Prostate gland (tissue), 2 donors: ENCODE data around the gene LRRC42. TPM values are rescaled to one million over a fixed set of nuclear protein-coding genes. Genes with fewer than 3 reads are reported as not detected.
"Not testable (repeated sequence)": the region's sequence is repeated elsewhere in the genome, so short reads cannot be mapped to it uniquely, and the experiment has no call there.

Experiments used
- DNase-seq: peaks from one replicate; pipeline ENCODE4 v3.0.0-alpha.2; 2019; ENCODE audit warnings: low spot score
- H3K27ac ChIP-seq, 2 donors: fragments of 200-600 bp; sonication (generic); 2 replicates each; pipeline ENCODE4 v1.5.1; 2017 to 2019
- H3K27me3 ChIP-seq: fragments of 200-600 bp; sonication (generic); replicated peaks from 2 replicates; pipeline ENCODE4 v1.5.1; 2019; ENCODE audit not compliant: insufficient read depth
- H3K36me3 ChIP-seq, 2 donors: fragments of 200-600 bp; sonication (generic); 1 replicate in 1 of 2; 2 replicates in 1 of 2; pipeline versions ENCODE4 v1.5.1 to v1.8.1; 2017 to 2019
- H3K4me1 ChIP-seq: fragments of 200-600 bp; sonication (generic); replicated peaks from 2 replicates; pipeline ENCODE4 v1.5.1; 2019
- H3K4me3 ChIP-seq, 2 donors: fragments of 200-600 bp; sonication (generic); 2 replicates each; pipeline ENCODE4 v1.5.1; 2017 to 2019
- H3K9me3 ChIP-seq: fragments of 200-600 bp; sonication (generic); 2 replicates; pipeline ENCODE4 v1.5.1; 2017
- POLR2A ChIP-seq: fragments of 450-650 bp; IDR thresholded peaks from one replicate; pipeline ENCODE4 v1.6.1; 2016; ENCODE audit warnings: antibody characterized with exemption, mild to moderate bottlenecking
- POLR2AphosphoS5 ChIP-seq: sonication (generic); formaldehyde crosslinking; IDR thresholded peaks from one replicate; pipeline ENCODE4 v1.6.1; 2017; ENCODE audit warnings: antibody characterized with exemption
- WGBS: methylation state at CpG from one replicate; pipeline ENCODE4 v1.1.5; 2018; 5-methylcytosine and 5-hydroxymethylcytosine counted together
- intact Hi-C: fragments of 100-400 bp; cut with DNase I; formaldehyde crosslinking; loops from one replicate; pipeline ENCODE4 v1.14.2; 2022
- total RNA-seq, 2 donors: library from RNA; depleted of rRNA; stranded (reverse); fragments of >200 nt; gene quantifications; one replicate each; pipeline ENCODE4 v1.1.0, GENCODE V29; 2016
- TF ChIP-seq, protein P1 (sequence below), 4 experiments: fragments of 200-600 bp in 2 of 4; fragments of 450-650 bp in 2 of 4; sonication (generic) in 2 of 4; IDR thresholded peaks; 1 replicate in 3 of 4; 2 replicates in 1 of 4; pipeline ENCODE4 v1.5.1; 2016 to 2019; ENCODE audit warnings: antibody characterized with exemption in 4 of 4, mild to moderate bottlenecking in 2 of 4, moderate library complexity in 2 of 4

LRRC42 gene
- total RNA-seq, 2 donors from 2014 or later, result 21.1 to 31.8 TPM

DNA sequence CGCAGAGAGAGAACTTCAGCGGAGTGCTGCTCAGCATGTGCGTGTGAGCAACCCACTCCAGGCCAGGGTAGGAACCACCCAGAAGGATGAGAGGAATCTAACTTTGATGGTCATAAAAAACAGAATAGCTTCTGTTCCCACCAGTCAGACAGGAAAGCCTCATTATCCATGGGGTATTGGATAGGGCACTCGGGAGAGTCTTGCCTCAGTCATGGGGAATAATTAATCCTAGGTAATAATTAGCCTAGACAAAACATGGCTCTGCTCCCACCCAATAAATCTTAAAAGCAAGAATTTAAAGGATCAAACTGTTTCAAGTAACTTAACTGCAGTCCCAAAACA, 36.6 kb downstream of the LRRC42 start:
- Histone ChIP-seq H3K27ac (peak overlapping the region; percentile 50 to 52), H3K4me3 (peak overlapping the region; percentile 17 to 25), H3K4me1 (no peaks in the 10 kb centered on the region), H3K27me3 (no peaks in the 10 kb centered on the region), H3K9me3 (no peaks in the 10 kb centered on the region), H3K36me3 (no peaks in the 10 kb centered on the region)
- TF ChIP-seq, protein P1, sequence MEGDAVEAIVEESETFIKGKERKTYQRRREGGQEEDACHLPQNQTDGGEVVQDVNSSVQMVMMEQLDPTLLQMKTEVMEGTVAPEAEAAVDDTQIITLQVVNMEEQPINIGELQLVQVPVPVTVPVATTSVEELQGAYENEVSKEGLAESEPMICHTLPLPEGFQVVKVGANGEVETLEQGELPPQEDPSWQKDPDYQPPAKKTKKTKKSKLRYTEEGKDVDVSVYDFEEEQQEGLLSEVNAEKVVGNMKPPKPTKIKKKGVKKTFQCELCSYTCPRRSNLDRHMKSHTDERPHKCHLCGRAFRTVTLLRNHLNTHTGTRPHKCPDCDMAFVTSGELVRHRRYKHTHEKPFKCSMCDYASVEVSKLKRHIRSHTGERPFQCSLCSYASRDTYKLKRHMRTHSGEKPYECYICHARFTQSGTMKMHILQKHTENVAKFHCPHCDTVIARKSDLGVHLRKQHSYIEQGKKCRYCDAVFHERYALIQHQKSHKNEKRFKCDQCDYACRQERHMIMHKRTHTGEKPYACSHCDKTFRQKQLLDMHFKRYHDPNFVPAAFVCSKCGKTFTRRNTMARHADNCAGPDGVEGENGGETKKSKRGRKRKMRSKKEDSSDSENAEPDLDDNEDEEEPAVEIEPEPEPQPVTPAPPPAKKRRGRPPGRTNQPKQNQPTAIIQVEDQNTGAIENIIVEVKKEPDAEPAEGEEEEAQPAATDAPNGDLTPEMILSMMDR (IDR thresholded peaks at IDR 0.05), result no peak
- TF ChIP-seq POLR2AphosphoS5 (no peak), POLR2A (no peak)
- intact Hi-C loops, result loop anchor here (5.0 kb wide), 1 partner anchor 70 kb away; the partner anchor contains the start of genes TCEANC2 and TMEM59
- no peak for DNase-seq
- WGBS, result 13% methylated on average over 4 of the region's 4 CpGs

DNA sequence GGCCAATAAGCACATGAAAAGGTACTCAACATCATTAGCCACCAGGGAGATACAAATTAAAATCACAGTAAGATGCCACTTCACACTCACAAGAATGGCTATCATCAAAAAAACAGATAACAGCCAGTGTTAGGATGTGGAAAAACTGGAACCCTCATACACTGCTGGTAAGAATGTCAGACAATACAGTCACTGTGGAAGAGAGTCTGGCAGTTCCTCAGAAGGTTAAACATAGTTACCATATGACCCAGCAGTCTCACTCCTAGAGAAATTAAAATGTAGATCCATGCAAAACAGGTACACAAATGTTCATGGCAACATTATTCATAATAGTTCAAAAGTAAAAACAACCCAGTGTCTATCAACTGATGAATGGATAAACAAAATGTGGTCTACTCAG, 38.6 kb downstream of the LRRC42 start:
- Histone ChIP-seq H3K9me3 (no peaks in the 10 kb centered on the region), H3K36me3 (no peaks in the 10 kb centered on the region), H3K4me1 (no peaks in the 10 kb centered on the region), H3K4me3 (no peak overlapping the region), H3K27me3 (no peaks in the 10 kb centered on the region), H3K27ac (no peak overlapping the region)
- DNase-seq, result no peak
- intact Hi-C loops, result loop anchor here (5.0 kb wide), 1 partner anchor 68 kb away; the partner anchor contains the start of genes TCEANC2 and TMEM59
- no peak for TF ChIP-seq POLR2A
- no peak for TF ChIP-seq POLR2AphosphoS5
- TF ChIP-seq, protein P1 (IDR thresholded peaks at IDR 0.05), result no peak

DNA sequence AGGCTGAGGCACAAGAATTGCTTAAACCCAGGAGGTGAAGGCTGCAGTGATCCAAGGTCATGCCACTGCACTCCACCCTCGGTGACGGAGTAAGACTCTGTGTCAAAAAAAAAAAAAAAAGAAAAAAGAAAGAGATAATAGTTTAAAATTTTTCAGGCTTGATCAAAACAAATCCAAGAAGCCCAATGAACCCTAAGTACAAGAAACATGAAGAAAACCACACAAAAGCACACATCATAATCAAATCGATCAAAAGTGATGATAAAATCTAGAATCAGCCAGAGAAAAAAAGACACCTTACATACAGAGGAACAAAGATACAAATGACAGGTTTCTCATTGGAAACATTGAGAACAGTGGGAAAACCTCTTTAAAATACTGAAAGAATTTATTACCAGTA, 40.3 kb downstream of the LRRC42 start:
- intact Hi-C loops, result no loop called here
- Histone ChIP-seq H3K27ac (no peak overlapping the region), H3K9me3 (no peaks in the 10 kb centered on the region), H3K36me3 (no peaks in the 10 kb centered on the region), H3K4me1 (no peaks in the 10 kb centered on the region), H3K4me3 (no peak overlapping the region), H3K27me3 (no peaks in the 10 kb centered on the region)
- WGBS, result 67% methylated on average over 3 of the region's 3 CpGs
- DNase-seq, result no peak
- TF ChIP-seq POLR2AphosphoS5 (no peak), POLR2A (no peak)
- TF ChIP-seq, protein P1 (IDR thresholded peaks at IDR 0.05), result no peak

DNA sequence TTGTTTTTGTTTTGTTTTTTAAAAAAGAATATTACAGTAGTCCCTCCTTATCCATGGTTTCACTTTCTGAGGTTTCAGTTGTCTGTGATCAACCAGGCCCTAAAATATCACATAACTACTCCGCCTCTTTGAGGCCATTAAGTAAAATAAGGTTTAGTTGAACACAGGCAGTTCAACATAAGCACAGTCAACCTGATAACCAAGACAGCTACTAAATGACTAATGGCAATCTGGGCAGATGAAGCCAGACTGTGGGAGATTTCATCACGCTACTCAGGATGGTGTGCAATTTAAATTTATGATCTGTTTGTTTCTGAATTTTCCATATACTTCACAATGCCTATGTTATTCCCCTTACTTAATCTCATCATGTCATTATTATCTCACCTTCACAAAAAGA, 41.7 kb downstream of the LRRC42 start:
- Histone ChIP-seq H3K4me1 (no peaks in the 10 kb centered on the region), H3K4me3 (no peak overlapping the region), H3K27me3 (no peaks in the 10 kb centered on the region), H3K27ac (no peak overlapping the region), H3K9me3 (no peaks in the 10 kb centered on the region), H3K36me3 (no peaks in the 10 kb centered on the region)
- DNase-seq, result no peak
- WGBS, result 84% methylated on average over 2 of the region's 2 CpGs
- TF ChIP-seq POLR2A, result no peak
- TF ChIP-seq, protein P1 (IDR thresholded peaks at IDR 0.05), result no peak
- no peak for TF ChIP-seq POLR2AphosphoS5
- intact Hi-C loops, result no loop called here

DNA sequence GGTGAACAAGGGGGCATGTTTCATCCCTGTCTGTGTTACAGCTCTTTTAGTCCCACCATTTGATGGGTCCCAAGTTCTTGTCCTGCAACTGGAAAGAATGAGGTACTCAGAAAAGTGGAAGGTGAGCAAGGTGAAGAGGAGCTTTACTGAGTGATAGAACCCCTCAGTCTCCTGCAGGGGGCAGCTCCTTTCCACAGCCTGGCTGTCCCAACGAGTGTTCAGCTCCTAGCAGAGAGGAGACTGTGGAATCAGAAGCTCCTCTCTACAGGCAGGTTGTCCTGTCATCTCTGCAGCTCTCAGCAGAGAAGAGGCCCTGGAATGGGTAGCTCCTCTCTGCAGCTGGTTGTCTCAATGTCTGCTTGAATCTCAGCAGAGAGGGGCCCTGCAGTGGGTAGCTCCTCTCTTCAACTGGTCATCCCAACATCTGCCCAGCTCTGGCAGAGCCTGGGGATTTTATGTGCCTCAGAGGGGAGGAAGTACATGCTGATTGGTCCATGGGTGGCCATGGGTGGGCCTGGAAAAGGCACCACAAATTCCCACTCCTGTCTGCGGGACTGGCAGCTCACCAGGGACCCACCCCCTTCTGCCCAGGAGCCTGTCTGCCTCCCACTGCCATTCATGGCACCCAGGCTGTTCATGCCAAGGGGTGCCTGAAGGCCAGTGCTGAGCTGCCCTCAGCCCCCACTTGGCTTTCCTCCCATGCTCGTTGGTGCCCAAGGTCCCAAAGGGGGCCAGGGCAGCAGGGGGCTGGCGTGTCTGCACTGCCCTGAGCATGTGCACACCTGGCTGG, 46.1 kb downstream of the LRRC42 start:
- no peak overlapping the region for H3K27ac ChIP-seq
- DNase-seq, result peak; percentile 28
- TF ChIP-seq, protein P1 (IDR thresholded peaks at IDR 0.05), result peak in 2 of 4 experiments; percentile 30 to 32
- no peak for TF ChIP-seq POLR2A
- H3K36me3 ChIP-seq, result no peaks in the 10 kb centered on the region
- H3K9me3 ChIP-seq, result no peaks in the 10 kb centered on the region
- H3K27me3 ChIP-seq, result no peaks in the 10 kb centered on the region
- intact Hi-C loops, result no loop called here
- WGBS, result 64% methylated on average over 2 of the region's 4 CpGs
- H3K4me3 ChIP-seq, result no peak overlapping the region
- no peaks in the 10 kb centered on the region for H3K4me1 ChIP-seq

DNA sequence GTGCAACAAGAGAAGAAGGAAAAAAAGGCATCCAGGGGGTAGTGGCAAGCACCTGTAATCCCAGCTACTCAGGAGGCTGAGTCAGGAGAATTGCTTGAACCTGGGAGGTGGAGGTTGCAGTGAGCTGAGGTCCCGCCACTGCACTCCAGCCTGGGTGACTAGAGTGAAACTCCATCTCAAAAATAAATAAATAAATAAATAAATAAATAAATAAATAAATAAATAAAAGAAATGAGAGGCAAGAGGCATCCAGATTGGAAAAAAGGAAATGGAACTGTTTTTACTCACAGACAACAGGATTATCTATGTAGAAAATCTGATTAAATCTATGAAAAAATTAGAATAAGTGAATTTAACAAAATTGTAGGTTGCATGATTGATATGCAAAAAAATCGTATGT, 48.4 kb downstream of the LRRC42 start:
- DNase-seq, H3K27ac ChIP-seq, H3K27me3 ChIP-seq, H3K36me3 ChIP-seq, intact Hi-C loops, H3K4me3 ChIP-seq, H3K9me3 ChIP-seq, H3K4me1 ChIP-seq: not testable (repeated sequence)
- WGBS, result 93% methylated on average over 2 of the region's 2 CpGs
